Large intestine (tissue), 3 donors: ENCODE measurements around the gene ABCB1. TPM values are rescaled to one million over a fixed set of nuclear protein-coding genes. Genes with fewer than 3 reads are reported as not detected.
"Not testable (repeated sequence)": the region's sequence is repeated elsewhere in the genome, so short reads cannot be mapped to it uniquely, and the experiment has no call there.

Source experiments
- DNase-seq, 2 donors: peaks; one replicate each; pipeline versions ENCODE4 v3.0.0 to v3.0.0-alpha.2; 2013
- H3K27ac ChIP-seq: one replicate; pipeline ENCODE4 v1.5.1; 2013; ENCODE audit warnings: low read length
- H3K27me3 ChIP-seq: 2 replicates; pipeline ENCODE4 v1.6.1; 2013; ENCODE audit warnings: low read length; ENCODE audit not compliant: control insufficient read depth, insufficient read depth
- H3K36me3 ChIP-seq: 2 replicates; pipeline ENCODE4 v1.6.1; 2013; ENCODE audit warnings: low read length; ENCODE audit not compliant: control insufficient read depth, insufficient read depth
- H3K4me1 ChIP-seq: one replicate; pipeline ENCODE4 v1.6.1; 2013; ENCODE audit warnings: low read length; ENCODE audit not compliant: control insufficient read depth, insufficient read depth
- H3K4me3 ChIP-seq: one replicate; pipeline ENCODE4 v1.5.1; 2013; ENCODE audit warnings: low read length
- H3K9me3 ChIP-seq: one replicate; pipeline ENCODE4 v1.6.1; 2013; ENCODE audit warnings: mild to moderate bottlenecking, low read depth, low read length, moderate library complexity; ENCODE audit not compliant: control insufficient read depth
- WGBS: methylation state at CpG from one replicate; pipeline ENCODE4 v1.1.5; 2013; ENCODE audit warnings: low lambda C conversion rate; ENCODE audit not compliant: insufficient coverage; 5-methylcytosine and 5-hydroxymethylcytosine counted together
- polyA plus RNA-seq: library from polyadenylated mRNA; unstranded; fragments of 120-200 nt; gene quantifications from one replicate; pipeline ENCODE4 v1.2.1, GENCODE V29; 2013

The ABCB1 gene
- polyA plus RNA-seq, 1 donor, result 7.0 TPM

DNA sequence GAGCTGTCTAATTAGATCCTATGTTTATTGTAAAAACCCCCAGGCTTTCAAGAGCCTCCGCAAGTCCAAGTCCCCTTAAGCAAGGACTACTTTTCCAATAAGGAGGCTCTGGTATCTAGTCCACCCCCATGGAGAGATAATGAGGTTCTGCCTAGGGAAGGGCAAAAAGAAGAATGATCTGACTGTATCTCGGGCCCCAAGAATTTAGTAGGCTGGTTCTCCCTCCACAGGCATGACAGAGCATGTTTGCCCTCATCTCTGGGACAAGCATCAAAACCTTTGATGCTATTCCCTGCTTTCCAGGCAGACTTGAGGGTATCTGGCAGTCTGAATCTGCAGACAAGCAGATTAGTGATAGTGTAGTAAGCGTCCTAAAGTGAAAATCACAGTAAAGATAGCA lies 19.0 kb downstream of the ABCB1 start:
- DNase-seq, result no peak
- Histone ChIP-seq H3K27me3 (no peaks in the 10 kb centered on the region), H3K36me3 (no peaks in the 10 kb centered on the region), H3K27ac (no peak overlapping the region), H3K4me1 (no peaks in the 10 kb centered on the region), H3K4me3 (no peak overlapping the region), H3K9me3 (no peaks in the 10 kb centered on the region)
- 71% methylated on average over 1 of the region's 3 CpGs for WGBS

DNA sequence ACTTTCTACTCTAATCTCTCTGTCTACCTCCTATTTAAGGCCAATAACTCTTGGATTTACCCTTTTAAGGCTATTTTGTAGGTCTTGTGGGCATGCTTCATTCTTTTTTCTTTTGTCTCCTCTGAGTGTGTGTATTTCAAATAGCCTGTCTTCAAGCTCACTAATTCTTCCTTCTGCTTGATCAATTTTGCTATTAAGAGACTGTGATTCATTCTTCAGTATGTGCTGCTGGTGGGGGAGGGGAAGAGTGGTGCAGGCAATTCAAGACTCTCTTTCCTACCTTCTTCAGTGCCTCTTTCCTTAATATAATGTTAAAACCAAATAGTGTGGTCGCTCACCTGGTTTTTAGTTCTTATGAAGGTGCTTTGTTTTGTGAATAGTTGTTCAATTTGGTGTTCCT lies 20.0 kb downstream of the ABCB1 start:
- DNase-seq, result no peak
- H3K27ac ChIP-seq, result no peak overlapping the region
- H3K36me3 ChIP-seq, result no peaks in the 10 kb centered on the region
- H3K4me1 ChIP-seq, result no peaks in the 10 kb centered on the region
- H3K27me3 ChIP-seq, result no peaks in the 10 kb centered on the region
- no peak overlapping the region for H3K4me3 ChIP-seq
- H3K9me3 ChIP-seq, result no peaks in the 10 kb centered on the region
- no CpG with 5 or more reads among the region's 1 CpG for WGBS

DNA sequence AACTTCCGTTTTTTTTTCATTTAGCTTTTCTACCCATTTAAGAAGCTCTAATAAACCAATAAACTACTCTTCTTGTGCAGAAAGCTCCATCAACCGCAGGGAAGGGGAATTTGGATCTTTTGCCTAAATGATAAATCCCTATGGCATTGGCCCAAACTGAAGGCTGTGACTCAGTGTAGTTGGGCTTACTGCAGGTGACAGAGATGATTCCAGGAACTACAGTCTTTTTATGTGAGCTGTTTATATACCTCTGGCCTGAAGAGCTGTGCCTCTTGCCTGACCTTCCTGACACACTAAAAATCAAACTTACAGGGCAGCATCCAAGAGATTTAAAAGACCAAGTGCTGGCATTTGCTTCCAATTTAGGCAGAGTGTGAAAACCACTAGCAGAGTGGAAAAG lies 25.2 kb downstream of the ABCB1 start:
- Histone ChIP-seq H3K27ac (no peak overlapping the region), H3K27me3 (no peaks in the 10 kb centered on the region), H3K9me3 (no peaks in the 10 kb centered on the region), H3K36me3 (no peaks in the 10 kb centered on the region), H3K4me1 (peaks cover 4% of the 10 kb centered on the region), H3K4me3 (no peak overlapping the region)
- 90% methylated on average over 1 of the region's 2 CpGs for WGBS
- DNase-seq, result no peak

DNA sequence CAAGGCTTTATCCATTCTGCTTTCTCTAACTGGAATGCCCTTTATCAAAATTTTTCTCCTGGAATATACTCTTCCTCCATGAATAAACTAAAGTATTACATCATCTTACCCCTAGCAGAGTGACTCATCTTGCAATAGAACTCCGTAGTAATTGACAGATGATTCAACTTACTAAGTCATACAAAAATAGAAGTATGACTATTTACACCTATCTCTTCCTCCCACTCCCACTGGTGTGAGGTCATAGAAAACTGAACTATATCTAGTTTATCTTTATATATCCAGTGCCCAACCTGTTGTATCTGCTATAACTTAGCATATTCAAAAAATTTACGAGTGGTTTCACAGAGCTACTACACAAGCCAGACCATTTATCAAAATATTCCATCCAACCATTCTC lies 26.1 kb downstream of the ABCB1 start:
- 30% methylated on average over 2 of the region's 2 CpGs for WGBS
- Histone ChIP-seq H3K27ac (no peak overlapping the region), H3K4me1 (peaks cover 10% of the 10 kb centered on the region), H3K9me3 (no peaks in the 10 kb centered on the region), H3K36me3 (no peaks in the 10 kb centered on the region), H3K4me3 (no peak overlapping the region), H3K27me3 (no peaks in the 10 kb centered on the region)
- DNase-seq, result no peak

DNA sequence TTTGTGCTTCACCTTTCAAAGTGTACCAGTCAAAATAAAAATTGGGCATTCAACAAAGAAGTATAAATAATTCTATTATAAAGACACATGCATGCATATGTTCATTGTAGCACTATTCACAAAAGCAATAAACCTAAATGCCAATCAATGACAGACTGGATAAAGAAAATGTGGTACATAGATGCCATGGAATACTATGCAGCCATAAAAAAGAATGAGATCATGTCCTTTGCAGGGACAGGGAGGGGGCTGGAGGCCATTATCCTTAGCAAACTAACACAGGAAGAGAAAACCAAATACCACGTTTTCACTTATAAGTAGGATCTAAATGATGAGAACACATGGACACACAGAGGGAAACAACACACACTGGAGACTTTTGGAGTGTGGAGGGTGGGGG lies 28.2 kb downstream of the ABCB1 start:
- H3K27me3 ChIP-seq, DNase-seq, H3K4me3 ChIP-seq, H3K36me3 ChIP-seq, H3K27ac ChIP-seq, H3K9me3 ChIP-seq: not testable (repeated sequence)
- H3K4me1 ChIP-seq, result peaks cover 14% of the 10 kb centered on the region
- no CpG with 5 or more reads among the region's 1 CpG for WGBS

DNA sequence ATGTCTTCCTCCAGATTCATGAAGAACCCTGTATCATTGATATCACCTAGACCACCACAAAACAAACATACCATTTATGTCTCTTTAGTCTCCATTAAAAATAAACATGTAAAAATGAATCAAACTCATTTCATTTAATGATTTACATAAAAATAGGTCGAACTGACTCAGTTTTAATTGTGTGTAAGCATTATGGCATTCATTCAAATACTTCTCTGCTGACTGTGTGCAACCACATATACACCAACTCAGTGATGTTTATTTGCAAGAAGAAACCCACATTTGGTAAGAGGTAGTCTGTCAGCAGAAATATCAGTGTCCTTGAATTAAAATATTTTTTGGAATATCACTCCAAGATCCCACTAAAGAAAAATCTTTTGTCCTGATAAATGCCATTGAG lies 30.5 kb downstream of the ABCB1 start:
- Histone ChIP-seq H3K27ac (peak overlapping the region; percentile 79), H3K36me3 (no peaks in the 10 kb centered on the region), H3K9me3 (no peaks in the 10 kb centered on the region), H3K4me1 (peaks cover 15% of the 10 kb centered on the region), H3K27me3 (no peaks in the 10 kb centered on the region), H3K4me3 (no peak overlapping the region)
- WGBS, result no CpG with 5 or more reads among the region's 1 CpG
- DNase-seq, result no peak

DNA sequence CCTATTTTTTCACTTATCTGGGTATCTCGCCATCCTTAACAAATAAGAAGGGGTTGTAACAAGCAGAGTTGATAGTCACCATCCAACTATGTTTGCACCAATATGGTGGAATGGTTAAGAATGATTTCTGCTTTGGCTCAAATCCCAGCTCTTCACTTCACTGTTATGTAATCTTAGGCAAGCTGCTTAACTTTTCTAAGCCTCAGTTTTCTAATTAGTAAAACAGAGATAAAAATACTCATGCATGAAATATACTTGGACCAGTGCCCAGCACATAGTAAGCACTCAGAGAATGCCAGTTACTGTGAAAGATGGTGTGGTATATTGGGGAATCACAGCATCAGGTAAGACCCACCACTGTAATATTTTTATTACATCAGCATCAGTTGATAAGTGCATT lies 33.6 kb downstream of the ABCB1 start:
- H3K36me3 ChIP-seq, result no peaks in the 10 kb centered on the region
- peaks cover 20% of the 10 kb centered on the region for H3K4me1 ChIP-seq
- WGBS, result no CpG with 5 or more reads among the region's 1 CpG
- no peaks in the 10 kb centered on the region for H3K27me3 ChIP-seq
- H3K27ac ChIP-seq, result no peak overlapping the region
- H3K4me3 ChIP-seq, result no peak overlapping the region
- H3K9me3 ChIP-seq, result no peaks in the 10 kb centered on the region
- no peak for DNase-seq

DNA sequence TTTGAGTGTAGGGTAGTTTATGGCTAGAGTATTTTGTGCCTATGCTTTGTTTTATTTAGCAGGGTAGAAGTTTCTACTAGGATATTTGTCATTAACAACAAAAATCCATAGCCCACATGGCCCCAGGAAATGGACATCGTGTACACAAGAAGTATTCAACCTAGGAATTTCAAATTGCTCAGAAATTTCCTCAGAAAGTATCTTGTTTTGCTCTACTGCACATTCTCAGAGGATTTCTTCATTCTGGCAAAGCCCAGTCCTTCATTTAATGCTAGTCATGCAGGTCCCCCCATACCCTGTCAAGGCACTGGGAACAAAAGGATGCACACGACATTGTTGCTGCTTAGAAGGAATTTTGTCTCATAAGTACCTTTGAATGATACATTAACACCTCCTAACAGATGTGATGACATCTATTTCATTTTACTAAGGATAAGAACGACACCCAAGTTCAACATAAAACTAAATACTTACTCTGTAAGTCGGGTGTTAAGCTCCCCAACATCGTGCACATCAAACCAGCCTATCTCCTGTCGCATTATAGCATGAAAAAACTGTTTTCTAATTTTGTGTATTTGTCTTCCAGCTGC lies 34.3 kb downstream of the ABCB1 start:
- no peaks in the 10 kb centered on the region for H3K36me3 ChIP-seq
- no peak for DNase-seq
- peaks cover 20% of the 10 kb centered on the region for H3K4me1 ChIP-seq
- WGBS, result 90% methylated on average over 4 of the region's 6 CpGs
- H3K27ac ChIP-seq, result no peak overlapping the region
- no peaks in the 10 kb centered on the region for H3K9me3 ChIP-seq
- no peak overlapping the region for H3K4me3 ChIP-seq
- no peaks in the 10 kb centered on the region for H3K27me3 ChIP-seq

DNA sequence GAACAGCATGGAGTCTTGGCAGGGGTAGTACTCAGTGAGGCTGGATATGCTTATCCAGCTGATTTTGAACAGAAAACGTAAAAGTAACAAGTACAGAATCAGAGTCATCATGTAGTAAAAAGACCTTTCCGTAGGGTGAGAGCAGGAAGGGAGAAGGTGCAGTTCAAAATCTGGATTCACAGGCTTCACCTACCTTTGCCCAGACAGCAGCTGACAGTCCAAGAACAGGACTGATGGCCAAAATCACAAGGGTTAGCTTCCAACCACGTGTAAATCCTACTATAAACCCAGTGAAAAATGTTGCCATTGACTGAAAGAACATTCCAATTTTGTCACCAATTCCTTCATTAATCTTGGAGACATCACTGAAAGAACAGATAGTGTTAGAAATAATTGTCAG lies 34.8 kb downstream of the ABCB1 start:
- no peak for DNase-seq
- no peaks in the 10 kb centered on the region for H3K27me3 ChIP-seq
- WGBS, result no CpG with 5 or more reads among the region's 3 CpGs
- no peaks in the 10 kb centered on the region for H3K9me3 ChIP-seq
- H3K4me3 ChIP-seq, result no peak overlapping the region
- no peaks in the 10 kb centered on the region for H3K36me3 ChIP-seq
- no peak overlapping the region for H3K27ac ChIP-seq
- peaks cover 20% of the 10 kb centered on the region for H3K4me1 ChIP-seq

DNA sequence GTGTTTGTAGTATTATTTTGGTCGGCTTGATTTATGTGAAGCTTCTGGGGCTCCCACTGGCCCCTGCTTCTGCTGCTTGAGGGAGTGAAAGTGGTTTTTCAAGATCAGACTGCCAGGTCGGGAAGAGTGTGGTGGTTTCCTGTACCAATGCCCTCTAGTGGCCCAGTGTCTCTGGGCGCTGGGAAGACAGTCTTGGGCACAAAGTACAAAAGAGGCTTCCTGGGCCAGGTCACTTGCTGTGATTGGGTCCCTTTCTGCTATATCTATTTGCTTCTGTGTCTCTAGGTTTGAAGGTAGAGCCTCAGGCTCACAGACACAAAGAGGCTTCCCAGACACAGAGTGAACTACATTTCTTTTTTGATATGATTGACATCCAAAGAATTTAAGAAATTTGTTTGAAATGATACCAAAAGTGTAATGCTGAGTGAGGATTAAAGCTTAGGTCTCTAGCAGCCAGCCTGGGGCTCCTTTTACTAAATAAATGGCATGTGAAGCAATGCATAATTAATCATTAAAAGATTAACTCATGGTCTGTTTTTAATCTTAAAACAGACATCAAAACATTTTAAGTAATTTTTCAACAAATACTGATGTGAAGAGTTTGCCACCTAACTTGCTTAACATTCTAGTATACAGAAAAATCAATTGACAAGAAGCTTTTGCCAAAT lies 36.3 kb downstream of the ABCB1 start:
- DNase-seq, result peak; percentile 60 to 77
- no CpG with 5 or more reads among the region's 3 CpGs for WGBS
- peak overlapping the region; percentile 52 for H3K27ac ChIP-seq
- H3K9me3 ChIP-seq, result no peaks in the 10 kb centered on the region
- H3K4me3 ChIP-seq, result no peak overlapping the region
- no peaks in the 10 kb centered on the region for H3K36me3 ChIP-seq
- peaks cover 13% of the 10 kb centered on the region for H3K4me1 ChIP-seq
- H3K27me3 ChIP-seq, result no peaks in the 10 kb centered on the region

DNA sequence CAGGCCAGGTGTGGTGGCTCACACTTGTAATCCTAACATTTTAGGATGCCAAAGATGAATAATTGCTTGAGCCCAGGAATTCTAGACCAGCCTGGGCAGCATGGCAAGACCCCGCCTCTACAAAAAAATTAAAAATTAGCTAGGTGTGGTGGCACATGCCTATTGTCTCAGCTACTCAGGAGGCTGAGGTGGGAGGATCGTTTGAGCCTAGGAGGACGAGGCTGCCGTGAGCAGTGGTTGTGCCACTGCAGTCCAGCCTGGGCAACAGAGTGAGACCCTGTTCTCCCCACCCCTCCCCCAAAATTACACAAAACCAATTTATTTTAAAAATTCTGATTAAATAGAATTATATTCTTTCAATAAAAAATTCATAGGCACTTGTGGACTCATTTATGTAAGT lies 39.0 kb downstream of the ABCB1 start:
- WGBS, result no CpG with 5 or more reads among the region's 4 CpGs

More for the DNA sequence above, 39.0 kb downstream of the ABCB1 start:
- no peaks in the 10 kb centered on the region for H3K27me3 ChIP-seq
- no peaks in the 10 kb centered on the region for H3K36me3 ChIP-seq
- no peak overlapping the region for H3K27ac ChIP-seq
- no peak overlapping the region for H3K4me3 ChIP-seq
- no peak for DNase-seq
- peaks cover 10% of the 10 kb centered on the region for H3K4me1 ChIP-seq
- no peaks in the 10 kb centered on the region for H3K9me3 ChIP-seq
